ENCODE results near the gene SORBS1. TPM values are rescaled to one million over a fixed set of nuclear protein-coding genes. Genes with fewer than 3 reads are reported as not detected.

Gene SORBS1
- total RNA-seq, 4 donors from 2014 or later = 23.3 to 359 (median 72.2) TPM

DNA sequence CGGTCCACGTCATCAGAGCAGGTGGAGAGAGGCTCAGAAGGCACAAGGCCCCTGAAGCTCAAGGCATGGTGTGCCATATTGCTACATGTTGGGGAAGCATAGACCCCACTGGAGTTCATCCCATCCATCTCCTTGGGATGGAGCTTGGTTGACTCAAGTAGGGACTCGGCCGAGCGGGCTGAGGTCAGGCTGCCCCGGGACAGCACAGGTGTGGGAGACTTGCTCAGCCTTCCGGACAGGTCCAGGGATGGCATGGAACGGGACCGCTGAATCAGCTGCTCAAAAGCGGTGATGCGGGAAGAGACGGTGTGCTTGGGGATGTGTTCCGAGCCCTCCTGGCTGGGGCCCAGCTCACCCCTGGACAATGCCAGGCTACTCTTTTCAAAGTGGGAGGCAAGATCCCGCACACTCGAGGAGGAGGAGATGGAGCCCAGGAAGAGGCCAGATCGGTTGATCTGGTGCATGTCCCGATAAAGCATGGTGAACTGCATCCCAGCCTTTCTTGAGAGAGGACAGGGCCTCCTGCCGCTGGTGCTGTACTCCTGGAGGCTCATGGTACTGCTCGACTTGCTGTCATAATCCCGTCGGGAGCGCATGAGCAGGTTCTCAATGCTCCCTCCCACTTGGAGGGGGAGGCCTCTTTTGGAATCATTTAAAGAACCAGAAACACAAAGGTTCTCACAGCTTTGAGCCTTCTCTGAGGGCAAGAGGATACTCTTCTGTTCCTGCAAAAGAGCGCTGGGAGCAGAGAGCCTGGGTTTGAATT is 204.8 kb downstream of the SORBS1 start:
- WGBS, 2 donors = 93 to 95% methylated on average over 11 to 17 of the region's 23 CpGs
- Histone ChIP-seq H3K27ac (peak overlapping the region in 3 of 4 donors; percentile 1 to 57 (median 4)), H3K4me3 (no peak overlapping the region), H3K9me3 (no peaks in the 10 kb centered on the region), H3K4me1 (peaks cover 9 to 95% (median 28%) of the 10 kb centered on the region in 3 donors), H3K36me3 (peaks cover 0 to 17% (median 4%) of the 10 kb centered on the region in 3 donors), H3K27me3 (no peaks in the 10 kb centered on the region)
- DNase-seq = no peak
- TF ChIP-seq POLR2A (IDR thresholded peaks at IDR 0.05) = no peak
- TF ChIP-seq, protein P1, sequence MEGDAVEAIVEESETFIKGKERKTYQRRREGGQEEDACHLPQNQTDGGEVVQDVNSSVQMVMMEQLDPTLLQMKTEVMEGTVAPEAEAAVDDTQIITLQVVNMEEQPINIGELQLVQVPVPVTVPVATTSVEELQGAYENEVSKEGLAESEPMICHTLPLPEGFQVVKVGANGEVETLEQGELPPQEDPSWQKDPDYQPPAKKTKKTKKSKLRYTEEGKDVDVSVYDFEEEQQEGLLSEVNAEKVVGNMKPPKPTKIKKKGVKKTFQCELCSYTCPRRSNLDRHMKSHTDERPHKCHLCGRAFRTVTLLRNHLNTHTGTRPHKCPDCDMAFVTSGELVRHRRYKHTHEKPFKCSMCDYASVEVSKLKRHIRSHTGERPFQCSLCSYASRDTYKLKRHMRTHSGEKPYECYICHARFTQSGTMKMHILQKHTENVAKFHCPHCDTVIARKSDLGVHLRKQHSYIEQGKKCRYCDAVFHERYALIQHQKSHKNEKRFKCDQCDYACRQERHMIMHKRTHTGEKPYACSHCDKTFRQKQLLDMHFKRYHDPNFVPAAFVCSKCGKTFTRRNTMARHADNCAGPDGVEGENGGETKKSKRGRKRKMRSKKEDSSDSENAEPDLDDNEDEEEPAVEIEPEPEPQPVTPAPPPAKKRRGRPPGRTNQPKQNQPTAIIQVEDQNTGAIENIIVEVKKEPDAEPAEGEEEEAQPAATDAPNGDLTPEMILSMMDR (IDR thresholded peaks at IDR 0.05) = no peak
- intact Hi-C loops (cut with DNase I) = no loop called here

DNA sequence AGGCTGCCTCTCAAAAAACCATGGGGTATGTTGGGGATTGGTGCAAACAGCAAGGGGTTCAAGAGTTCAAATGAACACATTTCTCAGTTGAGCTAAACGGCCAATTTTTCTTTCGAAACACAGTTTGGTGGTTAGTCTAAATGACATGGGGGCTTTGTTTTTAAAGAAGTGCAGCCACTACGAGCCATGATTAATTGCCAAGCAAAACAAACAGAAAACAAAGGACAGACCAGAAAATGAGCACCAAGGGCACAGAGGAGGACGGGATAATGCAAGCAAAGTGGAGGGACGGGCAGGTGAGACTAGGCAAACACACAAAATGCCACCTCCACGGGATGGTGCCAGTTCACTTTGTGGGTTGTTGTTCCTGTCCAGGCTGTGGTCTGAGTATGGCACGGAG is 205.9 kb downstream of the SORBS1 start:
- peak overlapping the region; percentile 4 to 57 (median 40) for H3K27ac ChIP-seq
- TF ChIP-seq POLR2A (IDR thresholded peaks at IDR 0.05) = no peak
- TF ChIP-seq, protein P1 (IDR thresholded peaks at IDR 0.05) = no peak
- intact Hi-C loops (cut with DNase I) = no loop called here
- H3K27me3 ChIP-seq = no peaks in the 10 kb centered on the region
- no peak overlapping the region for H3K4me3 ChIP-seq
- DNase-seq = no peak
- no peaks in the 10 kb centered on the region for H3K9me3 ChIP-seq
- peaks cover 0 to 17% (median 4%) of the 10 kb centered on the region in 3 donors for H3K36me3 ChIP-seq
- 70 to 71% methylated on average over 7 of the region's 7 CpGs for WGBS, 2 donors
- H3K4me1 ChIP-seq = peaks cover 11 to 95% (median 28%) of the 10 kb centered on the region in 3 donors

DNA sequence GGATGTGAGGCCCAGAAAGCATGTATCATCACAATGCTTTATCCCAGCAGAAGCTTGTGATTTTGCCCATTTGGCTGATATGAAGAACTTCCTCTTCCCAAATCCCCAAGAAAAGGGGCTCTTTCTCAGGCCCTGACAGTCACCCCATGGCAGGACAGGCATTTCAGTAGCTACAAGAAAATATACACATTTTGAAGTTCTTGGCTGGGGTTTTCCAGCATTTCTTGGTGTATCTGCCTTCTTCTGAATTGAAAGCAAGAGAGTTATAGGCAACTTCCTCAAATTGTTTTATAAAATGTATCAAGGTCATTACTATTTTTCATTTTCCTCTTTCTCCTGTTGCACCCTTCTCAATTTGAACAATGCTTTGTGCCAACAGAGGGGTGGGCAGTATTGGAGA is 207.1 kb downstream of the SORBS1 start:
- Histone ChIP-seq H3K36me3 (peaks cover 0 to 17% (median 4%) of the 10 kb centered on the region in 3 donors), H3K4me1 (peaks cover 11 to 93% (median 31%) of the 10 kb centered on the region in 3 donors), H3K27ac (peak overlapping the region in 2 of 4 donors; percentile 20 to 39), H3K27me3 (no peaks in the 10 kb centered on the region), H3K9me3 (no peaks in the 10 kb centered on the region), H3K4me3 (no peak overlapping the region)
- TF ChIP-seq, protein P1 (IDR thresholded peaks at IDR 0.05) = no peak
- no peak for TF ChIP-seq POLR2A (IDR thresholded peaks at IDR 0.05)
- DNase-seq = no peak
- intact Hi-C loops (cut with DNase I) = no loop called here

DNA sequence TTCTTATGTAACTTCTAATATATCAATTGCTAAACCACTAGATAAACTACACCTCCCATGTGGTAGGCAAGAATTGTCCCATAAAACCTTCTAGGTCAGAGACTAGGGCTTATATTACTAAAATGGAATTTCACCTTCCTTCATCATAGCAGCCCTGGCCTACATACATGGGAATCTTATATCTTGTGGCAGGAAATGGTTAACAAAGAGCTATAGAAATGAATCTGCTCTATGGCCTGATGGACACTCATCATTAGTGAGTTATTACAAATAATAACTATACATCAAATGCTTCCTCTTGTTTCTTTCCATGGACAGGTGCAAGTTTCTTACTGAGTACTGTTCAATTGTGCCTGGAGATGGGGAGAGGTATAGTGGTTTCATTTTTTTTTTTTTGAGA is 208.0 kb downstream of the SORBS1 start:
- intact Hi-C loops (cut with DNase I) = no loop called here

DNA sequence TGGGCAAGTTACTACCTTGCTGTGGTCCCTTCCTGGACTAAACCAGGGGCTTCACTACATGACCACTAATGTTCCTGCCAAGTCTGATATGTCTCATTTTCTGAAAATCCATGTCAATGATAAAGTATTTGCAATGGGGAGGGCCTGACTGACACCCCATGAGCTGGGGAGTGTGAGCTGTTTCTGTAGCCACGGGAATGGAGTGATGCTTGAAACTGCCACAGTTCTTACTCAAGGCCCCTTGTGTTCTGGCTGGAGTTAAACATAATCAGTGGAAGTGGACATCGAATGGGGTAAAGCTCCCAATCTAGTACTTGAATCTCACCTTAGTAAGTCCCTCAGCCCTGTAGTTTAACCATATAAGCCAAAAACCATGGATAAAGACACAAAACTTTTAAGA is 208.5 kb downstream of the SORBS1 start:
- intact Hi-C loops (cut with DNase I) = no loop called here
- WGBS, 2 donors = 74 to 100% methylated on average over 1 to 2 of the region's 2 CpGs
- Histone ChIP-seq H3K36me3 (peaks cover 0 to 17% (median 4%) of the 10 kb centered on the region in 3 donors), H3K27me3 (no peaks in the 10 kb centered on the region), H3K9me3 (no peaks in the 10 kb centered on the region), H3K27ac (peak overlapping the region in 2 of 4 donors; percentile 76 to 81), H3K4me1 (peaks cover 6 to 83% (median 23%) of the 10 kb centered on the region in 3 donors), H3K4me3 (no peak overlapping the region)
- no peak for DNase-seq
- TF ChIP-seq, protein P1 (IDR thresholded peaks at IDR 0.05) = no peak
- TF ChIP-seq POLR2A (IDR thresholded peaks at IDR 0.05) = no peak

More for the DNA sequence above, 208.0 kb downstream of the SORBS1 start:
- Histone ChIP-seq H3K27ac (peak overlapping the region in 2 of 4 donors; percentile 76 to 81), H3K27me3 (no peaks in the 10 kb centered on the region), H3K9me3 (no peaks in the 10 kb centered on the region), H3K4me3 (no peak overlapping the region), H3K36me3 (peaks cover 0 to 17% (median 4%) of the 10 kb centered on the region in 3 donors), H3K4me1 (peaks cover 6 to 87% (median 27%) of the 10 kb centered on the region in 3 donors)
- no peak for DNase-seq
- TF ChIP-seq POLR2A (IDR thresholded peaks at IDR 0.05) = no peak
- TF ChIP-seq, protein P1 (IDR thresholded peaks at IDR 0.05) = no peak
